Fibroblast of lung (primary cell): ENCODE data around the gene CHRD. TPM values are rescaled to one million over a fixed set of nuclear protein-coding genes. Genes with fewer than 3 reads are reported as not detected.

ENCODE experiments used
- DNase-seq, 2 donors: peaks; one replicate each; pipeline versions ENCODE4 v3.0.0 to v3.0.0-alpha.2; 2010; ENCODE audit warnings: low read depth in 2 of 2
- H2AFZ ChIP-seq: 2 replicates; pipeline ENCODE4 v1.5.1; 2012; ENCODE audit warnings: low read length, control low read depth, inconsistent platforms
- H3K27ac ChIP-seq: 2 replicates; pipeline ENCODE4 v1.5.1; 2011; ENCODE audit warnings: low read length, control low read depth; ENCODE audit not compliant: insufficient read depth
- H3K27me3 ChIP-seq: 2 replicates; pipeline ENCODE4 v1.5.1; 2011; ENCODE audit warnings: mild to moderate bottlenecking, low read length; ENCODE audit not compliant: control insufficient read depth, insufficient read depth
- H3K36me3 ChIP-seq: 2 replicates; pipeline ENCODE4 v1.5.1; 2011; ENCODE audit warnings: low read length; ENCODE audit not compliant: control insufficient read depth, insufficient read depth
- H3K4me1 ChIP-seq: 2 replicates; pipeline ENCODE4 v1.5.1; 2011; ENCODE audit warnings: low read length; ENCODE audit not compliant: control insufficient read depth, insufficient read depth; ENCODE audit errors: extremely low read depth
- H3K4me2 ChIP-seq: 2 replicates; pipeline ENCODE4 v1.5.1; 2011; ENCODE audit warnings: low read length, control low read depth; ENCODE audit not compliant: insufficient read depth; ENCODE audit errors: extremely low read depth
- H3K4me3 ChIP-seq, 4 experiments: fragments of 200-600 bp in 1 of 4; sonication (generic) in 1 of 4; replicated peaks in 1 of 4; 2 replicates each; pipeline ENCODE4 v1.5.1; 2011 to 2016; ENCODE audit warnings: low read length in 4 of 4, low read depth in 3 of 4, mild to moderate bottlenecking in 3 of 4, control low read depth in 2 of 4, inconsistent platforms in 1 of 4, mixed read lengths in 1 of 4; ENCODE audit not compliant: insufficient read depth in 1 of 4; ENCODE audit errors: control extremely low read depth in 1 of 4
- H3K79me2 ChIP-seq: 2 replicates; pipeline ENCODE4 v1.5.1; 2012; ENCODE audit warnings: mild to moderate bottlenecking, low read length, inconsistent platforms; ENCODE audit not compliant: control insufficient read depth, insufficient read depth
- H3K9ac ChIP-seq: 2 replicates; pipeline ENCODE4 v1.5.1; 2011; ENCODE audit warnings: mild to moderate bottlenecking, low read length, control low read depth; ENCODE audit not compliant: insufficient read depth
- H3K9me3 ChIP-seq: 2 replicates; pipeline ENCODE4 v1.5.1; 2012; ENCODE audit warnings: low read depth, low read length; ENCODE audit not compliant: control insufficient read depth, insufficient read depth
- H4K20me1 ChIP-seq: 2 replicates; pipeline ENCODE4 v1.5.1; 2011; ENCODE audit warnings: low read length; ENCODE audit not compliant: control insufficient read depth, insufficient read depth; ENCODE audit errors: extremely low read depth
- CTCF ChIP-seq, 2 donors: IDR thresholded peaks in 1 of 2; conservative IDR thresholded peaks in 1 of 2; 1 replicate in 1 of 2; 2 replicates in 1 of 2; pipeline ENCODE4 v1.5.1; 2011 to 2012; ENCODE audit warnings: low read length in 2 of 2, control low read depth in 1 of 2, inconsistent platforms in 1 of 2, low read depth in 1 of 2, mild to moderate bottlenecking in 1 of 2
- EZH2 ChIP-seq: IDR thresholded peaks from 2 replicates; pipeline ENCODE4 v1.5.1; 2012; ENCODE audit warnings: low read length, control low read depth, mild to moderate bottlenecking; ENCODE audit errors: missing control alignments
- polyA plus RNA-seq, 2 donors: library from polyadenylated mRNA; depleted of rRNA in 1 of 2; stranded (reverse) in 1 of 2; unstranded in 1 of 2; fragments of >200 nt; gene quantifications; 2 replicates each; pipeline ENCODE4 v1.2.1, GENCODE V29; 2011 to 2012; ENCODE audit warnings: missing spikeins in 1 of 2
- total RNA-seq: library from RNA; depleted of rRNA; stranded (reverse); fragments of >200 nt; gene quantifications from 2 replicates; pipeline ENCODE4 v1.2.1, GENCODE V29; 2014

CHRD gene
- total and polyA plus RNA-seq, 2 donors (not counting 1 experiment from before 2014, with no cell fraction given): 1.3 to 4.8 TPM

- peaks cover 7% of the 10 kb centered on the region for H3K36me3 ChIP-seq
- H4K20me1 ChIP-seq: no peaks in the 10 kb centered on the region
- H3K79me2 ChIP-seq: no peaks in the 10 kb centered on the region
- H3K4me3 ChIP-seq: no peak overlapping the region
- no peaks in the 10 kb centered on the region for H3K27me3 ChIP-seq
- no peak for TF ChIP-seq CTCF (conservative IDR thresholded peaks at IDR 0.05 in 1 of 2, IDR thresholded peaks at IDR 0.05 in 1 of 2; ENCODE audit: low read depth in 1 of 2, low read length in 2 of 2)
- TF ChIP-seq EZH2: no peak
- no peak overlapping the region for H3K27ac ChIP-seq
- H3K9ac ChIP-seq: no peak overlapping the region
- H3K4me1 ChIP-seq: peaks cover 2% of the 10 kb centered on the region
- DNase-seq: no peak
- no peak overlapping the region for H3K4me2 ChIP-seq
- no peak overlapping the region for H2AFZ ChIP-seq
- H3K9me3 ChIP-seq: no peaks in the 10 kb centered on the region
These were observed 31.8 kb upstream of the CHRD start for GRCh38 chr3:184348057-184348382.

- Histone ChIP-seq H3K9me3 (no peaks in the 10 kb centered on the region), H3K4me2 (no peak overlapping the region), H3K4me3 (no peak overlapping the region), H3K79me2 (no peaks in the 10 kb centered on the region), H3K27ac (no peak overlapping the region), H3K9ac (no peak overlapping the region), H3K4me1 (no peaks in the 10 kb centered on the region), H3K36me3 (peaks cover 7% of the 10 kb centered on the region), H2AFZ (no peak overlapping the region), H4K20me1 (no peaks in the 10 kb centered on the region), H3K27me3 (no peaks in the 10 kb centered on the region)
- no peak for DNase-seq
- TF ChIP-seq CTCF (conservative IDR thresholded peaks at IDR 0.05 in 1 of 2, IDR thresholded peaks at IDR 0.05 in 1 of 2; ENCODE audit: low read depth in 1 of 2, low read length in 2 of 2) (no peak), EZH2 (no peak)
These were observed 30.0 kb upstream of the CHRD start for GRCh38 chr3:184349563-184350470.

- Histone ChIP-seq H3K36me3 (peaks cover 9% of the 10 kb centered on the region), H2AFZ (no peak overlapping the region), H4K20me1 (no peaks in the 10 kb centered on the region), H3K27ac (no peak overlapping the region), H3K79me2 (no peaks in the 10 kb centered on the region), H3K27me3 (no peaks in the 10 kb centered on the region), H3K4me1 (no peaks in the 10 kb centered on the region), H3K4me2 (no peak overlapping the region), H3K9ac (no peak overlapping the region), H3K9me3 (no peaks in the 10 kb centered on the region), H3K4me3 (no peak overlapping the region)
- no peak for TF ChIP-seq EZH2
- TF ChIP-seq CTCF (conservative IDR thresholded peaks at IDR 0.05 in 1 of 2, IDR thresholded peaks at IDR 0.05 in 1 of 2; ENCODE audit: low read depth in 1 of 2, low read length in 2 of 2): no peak
- no peak for DNase-seq
These were observed 29.2 kb upstream of the CHRD start for GRCh38 chr3:184350618-184351017.
